ENCODE measurements around the gene ADAM19. TPM values are rescaled to one million over a fixed set of nuclear protein-coding genes. Genes with fewer than 3 reads are reported as not detected.

ADAM19 gene
- total RNA-seq, 2 experiments from 2014 or later = 24.2 to 103 TPM

DNA sequence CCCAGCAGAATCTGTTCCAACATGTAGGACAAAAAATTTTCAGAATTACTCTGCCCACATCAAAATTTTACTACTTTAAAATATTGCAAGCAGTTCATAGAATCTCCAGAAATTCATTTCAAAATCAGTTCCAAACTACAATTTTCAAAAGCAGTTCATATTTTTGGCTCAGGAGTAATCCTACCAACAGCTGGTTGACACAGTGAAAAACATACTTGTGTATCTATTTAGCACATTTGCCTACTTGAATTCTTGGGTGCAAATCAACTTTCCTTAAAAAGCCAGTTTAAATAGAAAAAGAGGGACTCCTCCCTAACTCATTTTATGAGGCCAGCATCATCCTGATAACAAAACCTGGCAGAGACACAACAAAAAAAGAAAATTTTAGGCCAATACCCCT, 45.2 kb upstream of the ADAM19 start:
- H3K4me2 ChIP-seq (ENCODE audit: low read length) = no peak overlapping the region
- no TSS peak for BruUV-seq (replicated peaks)
- H3K27ac ChIP-seq (ENCODE audit: low read depth, low read length, poor library complexity, severe bottlenecking) = no peak overlapping the region
- H3K9me2 ChIP-seq (ENCODE audit: insufficient read depth, low read length) = no peaks in the 10 kb centered on the region
- no peaks in the 10 kb centered on the region for H3K36me3 ChIP-seq (ENCODE audit: insufficient read depth, low read length)
- no peak for DNase-seq (ENCODE audit: low spot score)
- H2AFZ ChIP-seq (ENCODE audit: low read length) = no peak overlapping the region
- CTCF ChIA-PET (ENCODE audit: unreplicated experiment) = no interaction called here
- H4K20me1 ChIP-seq (ENCODE audit: insufficient read depth, low read length) = no peaks in the 10 kb centered on the region
- POLR2A ChIA-PET = no interaction called here
- H3K9me3 ChIP-seq (ENCODE audit: low read length) = no peaks in the 10 kb centered on the region
- no peak overlapping the region for H3K4me3 ChIP-seq (ENCODE audit: low read depth, low read length, poor library complexity, severe bottlenecking)
- intact Hi-C loops (cut with micrococcal nuclease; ENCODE audit: unreplicated experiment) = no loop called here
- TF ChIP-seq, protein P1, sequence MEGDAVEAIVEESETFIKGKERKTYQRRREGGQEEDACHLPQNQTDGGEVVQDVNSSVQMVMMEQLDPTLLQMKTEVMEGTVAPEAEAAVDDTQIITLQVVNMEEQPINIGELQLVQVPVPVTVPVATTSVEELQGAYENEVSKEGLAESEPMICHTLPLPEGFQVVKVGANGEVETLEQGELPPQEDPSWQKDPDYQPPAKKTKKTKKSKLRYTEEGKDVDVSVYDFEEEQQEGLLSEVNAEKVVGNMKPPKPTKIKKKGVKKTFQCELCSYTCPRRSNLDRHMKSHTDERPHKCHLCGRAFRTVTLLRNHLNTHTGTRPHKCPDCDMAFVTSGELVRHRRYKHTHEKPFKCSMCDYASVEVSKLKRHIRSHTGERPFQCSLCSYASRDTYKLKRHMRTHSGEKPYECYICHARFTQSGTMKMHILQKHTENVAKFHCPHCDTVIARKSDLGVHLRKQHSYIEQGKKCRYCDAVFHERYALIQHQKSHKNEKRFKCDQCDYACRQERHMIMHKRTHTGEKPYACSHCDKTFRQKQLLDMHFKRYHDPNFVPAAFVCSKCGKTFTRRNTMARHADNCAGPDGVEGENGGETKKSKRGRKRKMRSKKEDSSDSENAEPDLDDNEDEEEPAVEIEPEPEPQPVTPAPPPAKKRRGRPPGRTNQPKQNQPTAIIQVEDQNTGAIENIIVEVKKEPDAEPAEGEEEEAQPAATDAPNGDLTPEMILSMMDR (conservative IDR thresholded peaks at IDR 0.05; ENCODE audit: low read length) = no peak
- TF ChIP-seq EZH2phosphoT487 (IDR thresholded peaks at IDR 0.05; ENCODE audit: borderline replicate concordance, low read depth, low read length) = no peak
- H3K4me1 ChIP-seq (ENCODE audit: insufficient read depth, low read length, poor library complexity, severe bottlenecking) = no peaks in the 10 kb centered on the region
- no peaks in the 10 kb centered on the region for H3K79me2 ChIP-seq (ENCODE audit: insufficient read depth, low read depth, low read length)

DNA sequence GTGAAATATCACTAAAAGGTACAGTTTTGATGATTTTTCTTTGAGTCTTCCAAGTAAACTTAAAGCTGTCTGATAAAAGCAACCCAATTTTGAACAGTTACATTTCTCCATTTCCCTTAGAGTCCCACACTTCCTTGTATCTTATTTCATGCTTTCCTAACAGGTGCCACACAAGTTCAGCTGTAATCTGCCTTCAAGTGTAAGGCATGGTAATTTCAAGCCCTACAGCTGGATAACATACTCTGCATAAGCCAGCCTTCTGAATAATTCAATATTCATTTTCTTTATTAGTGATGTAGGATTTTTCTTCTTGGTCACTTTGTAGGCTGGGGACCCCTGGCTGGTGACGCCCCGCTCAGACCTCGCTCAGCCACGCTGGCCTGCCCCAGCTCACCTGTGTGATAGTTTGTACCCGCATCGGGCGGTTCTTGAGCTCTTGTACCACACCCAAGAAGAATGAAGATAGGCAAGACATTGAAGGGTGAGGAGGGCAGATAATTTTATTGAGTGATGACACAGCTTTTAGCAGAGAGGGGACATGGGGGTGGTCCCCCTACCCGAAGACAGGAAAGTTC, 42.7 kb upstream of the ADAM19 start:
- no peak overlapping the region for H3K4me2 ChIP-seq (ENCODE audit: low read length)
- no peaks in the 10 kb centered on the region for H3K79me2 ChIP-seq (ENCODE audit: insufficient read depth, low read depth, low read length)
- DNase-seq (ENCODE audit: low spot score) = no peak
- H3K4me3 ChIP-seq (ENCODE audit: low read depth, low read length, poor library complexity, severe bottlenecking) = no peak overlapping the region
- intact Hi-C loops (cut with micrococcal nuclease; ENCODE audit: unreplicated experiment) = no loop called here
- BruUV-seq (replicated peaks) = no TSS peak
- TF ChIP-seq EZH2phosphoT487 (IDR thresholded peaks at IDR 0.05; ENCODE audit: borderline replicate concordance, low read depth, low read length) = no peak
- TF ChIP-seq, protein P1 (conservative IDR thresholded peaks at IDR 0.05; ENCODE audit: low read length) = no peak
- H4K20me1 ChIP-seq (ENCODE audit: insufficient read depth, low read length) = no peaks in the 10 kb centered on the region
- H3K9me2 ChIP-seq (ENCODE audit: insufficient read depth, low read length) = no peaks in the 10 kb centered on the region
- H3K36me3 ChIP-seq (ENCODE audit: insufficient read depth, low read length) = no peaks in the 10 kb centered on the region
- no peak overlapping the region for H2AFZ ChIP-seq (ENCODE audit: low read length)
- no peak overlapping the region for H3K27ac ChIP-seq (ENCODE audit: low read depth, low read length, poor library complexity, severe bottlenecking)
- no peaks in the 10 kb centered on the region for H3K9me3 ChIP-seq (ENCODE audit: low read length)
- H3K4me1 ChIP-seq (ENCODE audit: insufficient read depth, low read length, poor library complexity, severe bottlenecking) = no peaks in the 10 kb centered on the region
- ChIA-PET POLR2A (interaction anchor here (0.5 to 1.3 kb wide), 7 partner anchors 10 to 164 kb away, joined by 3 read pairs; no protein-coding TSS in a partner anchor), CTCF (ENCODE audit: unreplicated experiment) (no interaction called here)

DNA sequence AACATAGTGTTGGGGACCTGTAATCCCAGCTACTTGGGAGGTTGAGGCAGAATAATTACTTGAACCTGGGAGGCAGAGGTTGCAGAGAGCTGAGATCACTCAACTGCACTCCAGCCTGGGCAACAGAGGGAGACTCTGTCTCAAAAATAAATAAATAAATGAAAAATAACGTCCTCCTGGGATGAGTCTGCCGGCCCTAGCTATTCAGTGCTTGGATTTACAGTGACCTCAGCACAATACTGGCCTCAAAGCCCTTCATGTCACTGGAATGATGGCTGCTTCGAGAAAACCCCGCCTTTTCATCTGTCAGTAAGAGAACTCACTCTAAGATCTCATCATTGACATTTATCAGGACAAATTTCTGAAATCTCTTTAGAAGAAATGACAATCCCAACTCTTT, 41.2 kb upstream of the ADAM19 start:
- Histone ChIP-seq H3K4me2 (ENCODE audit: low read length) (no peak overlapping the region), H3K9me2 (ENCODE audit: insufficient read depth, low read length) (no peaks in the 10 kb centered on the region), H3K36me3 (ENCODE audit: insufficient read depth, low read length) (no peaks in the 10 kb centered on the region), H3K4me1 (ENCODE audit: insufficient read depth, low read length, poor library complexity, severe bottlenecking) (no peaks in the 10 kb centered on the region), H2AFZ (ENCODE audit: low read length) (no peak overlapping the region), H3K4me3 (ENCODE audit: low read depth, low read length, poor library complexity, severe bottlenecking) (no peak overlapping the region), H3K9me3 (ENCODE audit: low read length) (no peaks in the 10 kb centered on the region), H3K79me2 (ENCODE audit: insufficient read depth, low read depth, low read length) (no peaks in the 10 kb centered on the region), H4K20me1 (ENCODE audit: insufficient read depth, low read length) (no peaks in the 10 kb centered on the region), H3K27ac (ENCODE audit: low read depth, low read length, poor library complexity, severe bottlenecking) (no peak overlapping the region)
- ChIA-PET CTCF (ENCODE audit: unreplicated experiment) (no interaction called here), POLR2A (interaction anchor here (1.1 kb wide), 2 partner anchors 23 to 1453 kb away, joined by 3 to 4 read pairs; no protein-coding TSS in a partner anchor)
- no peak for DNase-seq (ENCODE audit: low spot score)
- no TSS peak for BruUV-seq (replicated peaks)
- intact Hi-C loops (cut with micrococcal nuclease; ENCODE audit: unreplicated experiment) = no loop called here
- no peak for TF ChIP-seq EZH2phosphoT487 (IDR thresholded peaks at IDR 0.05; ENCODE audit: borderline replicate concordance, low read depth, low read length)
- TF ChIP-seq, protein P1 (conservative IDR thresholded peaks at IDR 0.05; ENCODE audit: low read length) = no peak
